A549 treated with Hydrocortisone at 1 μM for 4 hours (cell line): ENCODE results near the gene KIF4B. TPM values are rescaled to one million over a fixed set of nuclear protein-coding genes. Genes with fewer than 3 reads are reported as not detected.

Experiments used
- total RNA-seq: library from RNA; stranded (reverse); fragments of 200-300 nt; extraction: Qiagen RNA extraction; gene quantifications from 5 replicates; pipeline ENCODE4 v1.2.3, GENCODE V29; 2022

Gene KIF4B, protein sequence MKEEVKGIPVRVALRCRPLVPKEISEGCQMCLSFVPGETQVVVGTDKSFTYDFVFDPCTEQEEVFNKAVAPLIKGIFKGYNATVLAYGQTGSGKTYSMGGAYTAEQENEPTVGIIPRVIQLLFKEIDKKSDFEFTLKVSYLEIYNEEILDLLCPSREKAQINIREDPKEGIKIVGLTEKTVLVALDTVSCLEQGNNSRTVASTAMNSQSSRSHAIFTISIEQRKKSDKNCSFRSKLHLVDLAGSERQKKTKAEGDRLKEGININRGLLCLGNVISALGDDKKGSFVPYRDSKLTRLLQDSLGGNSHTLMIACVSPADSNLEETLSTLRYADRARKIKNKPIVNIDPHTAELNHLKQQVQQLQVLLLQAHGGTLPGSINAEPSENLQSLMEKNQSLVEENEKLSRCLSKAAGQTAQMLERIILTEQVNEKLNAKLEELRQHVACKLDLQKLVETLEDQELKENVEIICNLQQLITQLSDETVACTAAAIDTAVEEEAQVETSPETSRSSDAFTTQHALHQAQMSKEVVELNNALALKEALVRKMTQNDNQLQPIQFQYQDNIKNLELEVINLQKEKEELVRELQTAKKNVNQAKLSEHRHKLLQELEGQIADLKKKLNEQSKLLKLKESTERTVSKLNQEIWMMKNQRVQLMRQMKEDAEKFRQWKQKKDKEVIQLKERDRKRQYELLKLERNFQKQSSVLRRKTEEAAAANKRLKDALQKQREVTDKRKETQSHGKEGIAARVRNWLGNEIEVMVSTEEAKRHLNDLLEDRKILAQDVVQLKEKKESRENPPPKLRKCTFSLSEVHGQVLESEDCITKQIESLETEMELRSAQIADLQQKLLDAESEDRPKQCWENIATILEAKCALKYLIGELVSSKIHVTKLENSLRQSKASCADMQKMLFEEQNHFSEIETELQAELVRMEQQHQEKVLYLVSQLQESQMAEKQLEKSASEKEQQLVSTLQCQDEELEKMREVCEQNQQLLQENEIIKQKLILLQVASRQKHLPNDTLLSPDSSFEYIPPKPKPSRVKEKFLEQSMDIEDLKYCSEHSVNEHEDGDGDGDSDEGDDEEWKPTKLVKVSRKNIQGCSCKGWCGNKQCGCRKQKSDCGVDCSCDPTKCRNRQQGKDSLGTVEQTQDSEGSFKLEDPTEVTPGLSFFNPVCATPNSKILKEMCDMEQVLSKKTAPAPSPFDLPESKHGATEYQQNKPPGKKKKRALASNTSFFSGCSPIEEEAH
- total RNA-seq = 0.02 to 0.06 TPM (median 0.03 TPM) in 4 of 5 replicates, not detected in the other

DNA sequence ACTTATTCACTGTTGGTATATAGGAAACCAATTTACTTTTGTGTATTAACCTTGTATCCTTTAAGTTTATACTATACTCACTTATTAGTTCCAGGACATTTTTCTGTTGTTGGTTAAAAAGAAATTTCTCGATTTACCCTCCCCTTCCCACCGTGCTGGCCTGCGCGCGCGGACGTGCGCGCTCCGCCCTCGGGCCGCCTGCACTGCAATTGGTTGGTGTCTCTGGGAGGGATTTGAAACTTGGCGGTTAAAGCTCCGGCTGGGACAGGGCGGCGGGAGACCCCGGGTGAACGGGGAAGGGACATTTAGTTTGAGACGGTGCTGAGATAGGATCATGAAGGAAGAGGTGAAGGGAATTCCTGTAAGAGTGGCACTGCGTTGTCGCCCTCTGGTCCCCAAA, at the start of gene KIF4B:
Gene KIF4B, plus strand, starts transcription at position 230 of the 400 bp plus-strand sequence. Its CDS starts 105 bp downstream, at position 335.

Other genes starting within 250 kb of the KIF4B start
- gene FAXDC2, start 163.2 kb upstream of the KIF4B start, total RNA-seq = 0.25 to 0.55 TPM (median 0.43 TPM) in 5 replicates
- 31.2 to 38.6 TPM (median 35.6 TPM) in 5 replicates for gene CNOT8, start 155.1 kb upstream of the KIF4B start, total RNA-seq
- gene GEMIN5, start 75.5 kb upstream of the KIF4B start, total RNA-seq = 20.4 to 28.1 TPM (median 22.1 TPM) in 5 replicates
- gene MRPL22, start 72.7 kb upstream of the KIF4B start, total RNA-seq = 38.0 to 63.7 TPM (median 61.8 TPM) in 5 replicates